Activated naive CD4-positive, alpha-beta T cell (primary cell): ENCODE measurements around the gene MGMT.

ENCODE experiments used
- DNase-seq, 4 experiments: peaks; one replicate each; lab custom pipeline; 2025; lab: John Stamatoyannopoulos, UW

The MGMT gene

GRCh38 chr10:129712000-129712399 is 245.0 kb downstream of the MGMT start:
- no peak for DNase-seq

GRCh38 chr10:129713659-129714265 is 246.7 kb downstream of the MGMT start:
- DNase-seq, result no peak

GRCh38 chr10:129715805-129716204 is 248.8 kb downstream of the MGMT start:
- DNase-seq, result no peak

- no peak for DNase-seq
Measured at GRCh38 chr10:129716211-129716681, 249.2 kb downstream of the MGMT start.

DNA sequence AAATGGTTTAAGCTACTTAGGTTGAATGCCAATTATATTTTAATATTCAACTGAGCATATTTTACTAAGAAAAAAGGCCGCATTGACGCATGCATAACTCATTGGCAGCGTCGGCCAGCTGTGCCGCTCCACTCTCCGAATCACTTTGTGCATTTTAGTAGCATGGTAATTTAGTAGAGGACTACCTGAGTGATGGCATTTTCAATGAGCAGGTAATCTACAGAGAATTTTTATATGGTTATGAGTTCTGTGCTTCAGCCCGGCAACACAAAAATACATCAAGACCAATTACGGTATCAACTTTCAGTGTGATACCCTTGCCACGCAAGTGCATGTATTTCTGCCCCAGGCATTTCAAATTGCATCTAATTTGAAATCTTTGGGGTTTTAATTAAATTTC is 249.8 kb downstream of the MGMT start:
- DNase-seq, result no peak

DNA sequence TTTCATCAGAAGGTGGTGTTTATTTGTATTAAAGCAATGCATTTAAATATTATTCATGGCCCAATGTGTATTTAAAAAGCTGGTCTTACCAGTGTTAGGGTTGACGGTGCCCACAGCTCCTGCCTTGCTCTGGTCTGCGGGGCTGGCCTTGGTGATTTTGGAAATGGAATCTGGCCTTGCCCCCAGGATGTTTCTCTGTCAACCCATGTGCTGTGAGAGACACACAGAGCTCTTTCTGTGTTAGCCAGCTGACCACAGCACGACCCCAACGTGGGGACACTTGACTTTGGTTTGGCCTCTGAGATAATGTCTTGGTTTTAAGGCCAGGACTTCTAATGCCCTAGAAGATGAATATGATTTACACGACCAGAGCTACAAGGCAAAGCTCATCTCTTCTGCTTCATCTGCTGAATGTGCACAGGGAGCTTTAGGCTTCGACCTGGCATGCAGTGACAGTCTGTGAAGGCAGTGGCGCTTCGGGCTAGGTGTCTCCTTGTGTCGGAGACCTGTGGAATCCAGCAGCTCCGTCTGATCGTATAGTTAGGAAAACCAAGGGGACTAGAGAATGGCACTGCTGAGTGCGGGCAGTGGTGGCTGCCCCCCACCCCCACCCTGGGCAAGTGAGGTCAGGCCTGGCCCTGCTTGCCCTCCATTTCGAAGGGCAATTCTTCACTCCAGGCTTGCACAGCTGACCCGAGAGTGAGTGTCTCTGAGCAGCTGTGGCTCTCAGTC is 250.9 kb downstream of the MGMT start:
- no peak for DNase-seq

- DNase-seq, result no peak
Measured at GRCh38 chr10:129718548-129719414, 251.7 kb downstream of the MGMT start.

- DNase-seq, result no peak
Measured at GRCh38 chr10:129719415-129719739, 252.3 kb downstream of the MGMT start.

DNA sequence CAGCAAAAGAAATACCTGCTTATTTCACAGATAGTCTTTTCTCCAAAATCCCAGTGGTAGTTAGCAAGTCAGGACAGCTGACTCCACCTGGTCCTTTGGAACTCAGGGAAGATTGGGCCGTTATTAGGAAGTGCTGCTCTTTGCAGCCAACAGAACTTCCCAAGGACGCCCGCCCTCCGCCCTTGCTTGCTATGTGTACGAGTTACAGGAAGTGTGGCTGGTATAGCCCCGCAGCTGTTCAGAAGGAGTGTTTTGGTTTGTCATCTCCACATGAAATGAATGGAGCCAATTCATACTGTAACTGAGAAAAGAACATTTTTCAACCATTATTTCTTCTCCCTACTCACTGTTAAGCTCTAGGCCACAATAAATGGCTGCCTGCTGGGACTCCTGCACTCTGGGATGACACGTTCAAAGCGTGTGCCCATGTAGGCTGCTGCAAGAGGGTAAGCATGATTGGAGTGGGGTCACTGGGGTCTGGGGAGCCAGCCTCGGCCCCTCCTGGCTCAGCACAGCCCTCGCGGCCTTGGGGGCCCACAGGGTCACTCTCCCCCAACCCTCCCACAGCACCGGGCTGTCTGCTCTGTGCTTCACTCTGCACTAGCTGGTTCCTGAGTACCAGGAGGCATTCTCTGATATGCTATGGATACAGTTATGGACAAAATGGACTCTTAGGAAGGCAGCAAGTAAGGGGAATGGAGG is 253.0 kb downstream of the MGMT start:
- no peak for DNase-seq

DNA sequence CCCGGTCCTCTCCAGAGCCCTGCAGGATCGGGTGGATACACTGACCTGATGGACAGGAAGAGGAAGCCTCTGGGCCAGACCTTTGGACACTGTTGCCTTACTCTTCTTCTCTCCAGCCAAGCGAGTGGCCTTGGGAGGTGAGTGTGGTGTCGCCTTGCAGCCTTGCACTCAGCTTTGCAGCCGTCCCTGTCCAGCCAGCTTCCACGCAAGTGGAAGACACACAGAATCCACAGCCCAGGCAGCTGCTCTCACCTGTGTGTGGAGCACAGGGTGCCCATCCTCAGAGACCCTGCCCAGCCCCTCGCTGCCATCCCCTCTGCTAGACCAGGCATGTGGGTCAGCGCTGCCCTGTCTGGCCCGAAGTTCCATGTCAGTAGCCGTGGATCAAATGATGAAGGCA is 258.0 kb downstream of the MGMT start:
- DNase-seq, result no peak

DNA sequence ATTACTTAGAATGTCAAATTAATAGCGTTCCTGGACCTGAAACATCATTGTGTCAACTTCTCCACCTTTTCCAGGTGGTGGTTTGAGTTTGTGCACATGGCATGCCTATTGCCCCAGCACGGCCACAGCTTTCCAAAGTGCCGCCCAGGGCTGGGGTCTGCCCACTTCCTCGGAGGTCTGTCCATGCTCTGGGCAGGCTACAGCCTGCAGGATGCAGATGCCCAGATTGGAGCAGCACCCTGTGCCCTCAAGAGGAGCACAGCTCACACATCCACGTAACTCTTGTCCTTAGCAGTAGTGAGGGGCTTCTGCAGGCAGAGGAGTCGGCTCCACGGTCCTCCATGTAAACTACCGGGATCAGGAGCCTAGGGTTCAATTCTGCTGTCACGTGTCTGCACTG is 258.4 kb downstream of the MGMT start:
- no peak for DNase-seq

DNA sequence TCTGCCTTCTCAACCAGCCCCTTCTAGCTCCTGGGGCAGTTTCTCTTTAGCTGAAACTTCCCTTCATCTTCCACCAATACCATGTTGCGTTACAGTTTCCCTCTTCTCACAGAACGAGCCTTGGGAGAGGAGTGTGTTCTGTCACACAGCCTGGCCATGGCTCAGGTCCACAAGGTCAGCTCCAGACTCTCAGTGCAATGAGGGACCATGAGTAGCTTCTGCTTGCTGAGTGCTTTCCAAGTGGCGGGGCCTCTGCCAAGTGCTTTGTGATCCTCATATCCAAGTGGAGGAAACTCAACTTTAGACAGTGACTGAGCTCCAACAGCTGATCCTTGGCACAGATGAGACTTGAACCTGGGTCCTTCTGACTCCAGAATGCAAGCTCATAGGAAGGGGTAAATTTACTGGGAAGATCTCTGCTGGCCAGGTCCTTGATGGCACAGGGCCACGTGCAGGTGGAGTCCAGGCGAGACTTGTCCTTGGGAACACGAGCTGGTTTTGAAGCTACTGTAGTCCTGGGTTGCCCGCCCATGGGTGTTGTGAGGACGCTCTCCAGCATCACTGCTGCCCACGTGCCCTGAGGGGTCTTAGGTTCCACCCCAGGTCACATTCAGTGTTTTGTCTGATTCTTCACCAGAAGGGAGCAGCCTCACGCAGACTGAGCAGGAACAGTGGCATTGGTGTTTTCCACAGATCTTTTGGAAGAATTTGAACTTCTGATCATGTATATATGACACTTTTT is 259.0 kb downstream of the MGMT start:
- no peak for DNase-seq

- DNase-seq, result no peak
Measured at GRCh38 chr10:129727071-129727470, 260.0 kb downstream of the MGMT start.

GRCh38 chr10:129727495-129727894 is 260.5 kb downstream of the MGMT start:
- no peak for DNase-seq

DNA sequence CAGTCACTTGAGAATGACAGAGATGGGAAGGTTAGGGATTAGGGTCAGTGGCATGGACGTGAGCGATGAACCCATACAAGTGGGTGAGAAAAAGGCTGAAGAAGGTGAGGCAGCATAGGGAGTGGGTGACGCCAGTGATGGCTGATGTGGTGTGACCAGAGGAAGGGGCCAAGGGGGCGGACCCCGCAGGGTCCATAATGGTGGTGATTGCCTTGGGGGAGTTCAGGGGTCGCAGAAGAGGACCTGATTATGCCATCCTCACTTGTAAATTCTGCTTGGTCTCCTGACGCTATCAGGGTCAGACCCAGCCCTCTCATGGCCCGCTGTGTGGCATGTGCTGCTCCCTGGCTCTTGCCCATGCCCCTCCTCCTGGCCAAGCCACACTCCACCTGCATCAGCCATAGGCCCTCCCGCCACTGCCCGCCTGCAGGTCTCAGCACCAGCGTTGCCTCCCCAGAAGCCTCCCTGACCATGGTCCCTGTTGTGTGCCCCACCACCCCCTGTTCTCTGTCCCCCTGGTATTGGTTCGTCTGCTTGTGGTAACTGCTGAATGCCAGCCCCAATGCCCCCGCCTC is 261.3 kb downstream of the MGMT start:
- DNase-seq, result no peak

DNA sequence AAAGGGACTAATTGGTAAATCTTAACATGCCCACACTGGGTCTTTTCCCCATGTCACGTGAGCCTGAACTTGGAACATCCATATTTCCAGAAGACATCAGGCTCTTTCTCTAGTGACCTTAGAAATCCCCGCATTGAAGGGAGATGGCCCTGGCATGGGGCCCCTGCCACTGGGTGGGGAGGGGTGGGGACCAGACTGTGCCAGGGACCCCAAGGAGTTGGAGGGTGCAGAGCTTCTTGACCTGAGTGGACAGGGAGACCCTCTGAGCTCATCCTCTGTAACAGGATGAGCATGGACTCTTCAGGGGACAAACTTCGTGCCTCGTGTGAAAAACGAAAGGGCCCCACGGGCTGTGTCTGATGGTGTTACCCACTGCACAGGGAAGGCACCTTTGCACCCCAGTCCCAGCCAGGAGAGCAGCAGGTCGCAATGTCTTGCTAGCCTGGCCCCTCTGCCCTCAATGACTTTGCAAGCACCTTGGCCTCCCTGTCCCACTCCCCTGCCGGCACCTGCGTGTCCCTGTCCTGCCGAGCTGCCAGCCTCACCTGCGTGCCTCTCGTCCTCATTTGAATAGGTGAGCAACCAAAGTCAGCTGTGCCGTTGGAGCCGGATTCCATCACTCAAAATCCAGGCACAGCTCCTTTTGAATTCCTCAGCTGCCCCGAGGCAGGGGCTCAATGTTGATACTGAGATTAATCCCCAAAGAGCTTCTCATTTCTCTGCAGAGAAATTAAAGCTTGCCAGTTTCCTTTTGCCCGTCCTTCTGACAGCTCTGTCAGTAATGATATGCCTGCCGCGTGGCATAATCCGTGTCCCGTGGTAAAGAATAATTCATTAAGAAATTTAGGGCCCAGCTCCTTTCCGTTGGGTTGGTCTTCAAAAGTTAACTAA is 262.1 kb downstream of the MGMT start:
- DNase-seq, result no peak

- DNase-seq, result no peak
Measured at GRCh38 chr10:129730272-129730992, 263.4 kb downstream of the MGMT start.

GRCh38 chr10:129730993-129731325 is 263.9 kb downstream of the MGMT start:
- DNase-seq, result no peak

DNA sequence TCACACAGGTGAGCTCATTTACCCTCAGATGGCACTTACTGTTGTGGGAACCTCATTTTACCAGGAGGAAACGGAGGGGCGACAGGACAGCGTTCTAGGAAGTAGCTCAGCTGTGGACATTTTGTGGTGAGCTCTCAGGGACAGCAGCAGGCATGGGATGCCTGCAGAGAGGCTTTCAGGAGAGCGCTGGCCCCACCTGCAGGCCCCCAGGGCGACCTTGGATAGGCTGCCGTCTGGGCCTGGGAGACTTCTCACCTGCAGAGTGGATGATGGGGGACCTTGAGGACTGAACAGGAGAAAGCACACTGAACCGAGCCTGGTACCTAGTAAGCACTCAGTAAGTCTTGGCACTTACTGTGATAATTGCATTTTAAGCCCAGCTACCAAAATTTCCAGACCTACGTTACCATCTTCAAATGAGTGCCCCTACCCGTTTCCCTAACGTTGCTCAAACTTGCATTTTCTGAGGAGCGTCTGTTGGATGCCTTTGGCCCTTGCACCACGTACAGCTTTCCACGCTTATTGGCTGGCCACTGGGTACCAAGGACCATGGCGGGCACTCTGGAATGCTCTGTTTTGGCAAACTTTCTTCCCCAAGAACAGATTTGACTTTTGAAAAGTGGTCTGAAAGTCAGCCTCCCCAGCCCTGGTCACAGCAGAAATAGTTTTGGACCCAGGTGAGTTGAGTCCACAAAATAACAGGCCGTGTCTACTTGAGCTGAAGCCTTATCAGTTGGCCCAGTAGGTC is 273.7 kb downstream of the MGMT start:
- DNase-seq, result no peak
